HFFc6 (cell line): ENCODE measurements around the gene CDH20. TPM values are rescaled to one million over a fixed set of nuclear protein-coding genes. Genes with fewer than 3 reads are reported as not detected.
A peak's percentile ranks its signal among the peaks of the same experiment; 100 is the strongest.

ENCODE experiments used
- DNase-seq: peaks from one replicate; pipeline ENCODE4 v3.0.0-alpha.2; 2018
- H3K27ac Mint-ChIP-seq: 2 replicates; pipeline ENCODE4 v1.8.0; 2020; ENCODE audit warnings: mild to moderate bottlenecking, mixed read lengths
- H3K27me3 Mint-ChIP-seq: 2 replicates; pipeline ENCODE4 v1.8.0; 2021; ENCODE audit warnings: mild to moderate bottlenecking, moderate library complexity, mixed read lengths; ENCODE audit not compliant: insufficient read depth
- H3K36me3 Mint-ChIP-seq: 2 replicates; pipeline ENCODE4 v1.8.0; 2021; ENCODE audit warnings: low read depth, mixed read lengths
- H3K4me1 Mint-ChIP-seq: 2 replicates; pipeline ENCODE4 v1.8.0; 2020; ENCODE audit warnings: low read depth, mixed read lengths
- H3K4me3 Mint-ChIP-seq: 2 replicates; pipeline ENCODE4 v1.8.0; 2020; ENCODE audit warnings: mild to moderate bottlenecking, moderate library complexity, mixed read lengths
- H3K9me3 Mint-ChIP-seq: 2 replicates; pipeline ENCODE4 v1.8.0; 2020; ENCODE audit warnings: mild to moderate bottlenecking, mixed read lengths
- total RNA-seq, 6 experiments: library from RNA; stranded (reverse); fragmentation: NEBNext Ultra II Directional; extraction: Animal tissue kit (Norgen Biotek cat#: 25700); gene quantifications; 2 replicates in 1 of 6; 3 replicates in 5 of 6; pipeline ENCODE4 v1.2.3, GENCODE V29; 2021
- TF ChIP-seq, protein P1 (sequence below): fragments of 200-600 bp; sonication (generic); IDR thresholded peaks from 2 replicates; pipeline ENCODE4 v1.5.0; 2021; ENCODE audit warnings: antibody characterized with exemption, mild to moderate bottlenecking

Gene CDH20
- total RNA-seq, 6 experiments from 2014 or later: not detected

DNA sequence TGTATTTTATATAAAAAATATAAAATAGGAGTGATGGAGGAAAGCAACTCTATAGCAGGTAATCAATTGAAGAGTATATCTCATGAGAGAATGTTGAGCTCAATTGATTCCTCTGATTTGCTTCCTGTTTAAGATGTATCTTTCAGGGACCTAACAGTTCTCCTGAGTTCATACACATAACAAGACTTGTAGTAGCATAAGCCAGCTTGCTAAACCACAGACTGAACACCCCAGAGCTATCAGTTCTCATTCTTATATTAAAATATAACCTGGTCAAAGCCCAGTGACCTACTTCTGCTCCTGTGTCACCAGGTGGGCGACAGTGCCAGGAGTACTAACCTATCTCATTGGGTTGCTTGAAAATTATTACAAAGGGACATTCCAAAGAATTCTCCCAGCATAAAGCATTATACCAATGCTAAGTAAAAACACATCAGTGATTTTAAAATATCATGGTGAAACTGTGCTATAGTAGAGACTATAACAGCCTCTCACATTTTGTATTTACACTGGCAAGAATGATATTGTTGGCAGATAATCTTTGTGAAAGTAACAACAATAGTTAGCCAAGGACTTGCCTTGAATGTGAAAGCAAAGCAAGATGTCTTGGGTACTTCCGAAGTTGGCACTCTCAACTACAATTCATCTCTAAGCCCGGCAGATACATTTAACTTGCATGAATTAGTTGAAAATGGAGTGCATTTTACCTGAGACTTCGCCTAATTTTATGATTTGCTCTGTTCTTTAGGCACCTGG lies 40.8 kb upstream of the CDH20 start:
- no peak overlapping the region for H3K27ac Mint-ChIP-seq
- H3K4me1 Mint-ChIP-seq: no peaks in the 10 kb centered on the region
- no peaks in the 10 kb centered on the region for H3K9me3 Mint-ChIP-seq
- no peaks in the 10 kb centered on the region for H3K36me3 Mint-ChIP-seq
- H3K27me3 Mint-ChIP-seq: no peaks in the 10 kb centered on the region; the same call in 1 of the 2 replicates
- TF ChIP-seq, protein P1, sequence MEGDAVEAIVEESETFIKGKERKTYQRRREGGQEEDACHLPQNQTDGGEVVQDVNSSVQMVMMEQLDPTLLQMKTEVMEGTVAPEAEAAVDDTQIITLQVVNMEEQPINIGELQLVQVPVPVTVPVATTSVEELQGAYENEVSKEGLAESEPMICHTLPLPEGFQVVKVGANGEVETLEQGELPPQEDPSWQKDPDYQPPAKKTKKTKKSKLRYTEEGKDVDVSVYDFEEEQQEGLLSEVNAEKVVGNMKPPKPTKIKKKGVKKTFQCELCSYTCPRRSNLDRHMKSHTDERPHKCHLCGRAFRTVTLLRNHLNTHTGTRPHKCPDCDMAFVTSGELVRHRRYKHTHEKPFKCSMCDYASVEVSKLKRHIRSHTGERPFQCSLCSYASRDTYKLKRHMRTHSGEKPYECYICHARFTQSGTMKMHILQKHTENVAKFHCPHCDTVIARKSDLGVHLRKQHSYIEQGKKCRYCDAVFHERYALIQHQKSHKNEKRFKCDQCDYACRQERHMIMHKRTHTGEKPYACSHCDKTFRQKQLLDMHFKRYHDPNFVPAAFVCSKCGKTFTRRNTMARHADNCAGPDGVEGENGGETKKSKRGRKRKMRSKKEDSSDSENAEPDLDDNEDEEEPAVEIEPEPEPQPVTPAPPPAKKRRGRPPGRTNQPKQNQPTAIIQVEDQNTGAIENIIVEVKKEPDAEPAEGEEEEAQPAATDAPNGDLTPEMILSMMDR: no peak
- DNase-seq: no peak
- no peak overlapping the region for H3K4me3 Mint-ChIP-seq

DNA sequence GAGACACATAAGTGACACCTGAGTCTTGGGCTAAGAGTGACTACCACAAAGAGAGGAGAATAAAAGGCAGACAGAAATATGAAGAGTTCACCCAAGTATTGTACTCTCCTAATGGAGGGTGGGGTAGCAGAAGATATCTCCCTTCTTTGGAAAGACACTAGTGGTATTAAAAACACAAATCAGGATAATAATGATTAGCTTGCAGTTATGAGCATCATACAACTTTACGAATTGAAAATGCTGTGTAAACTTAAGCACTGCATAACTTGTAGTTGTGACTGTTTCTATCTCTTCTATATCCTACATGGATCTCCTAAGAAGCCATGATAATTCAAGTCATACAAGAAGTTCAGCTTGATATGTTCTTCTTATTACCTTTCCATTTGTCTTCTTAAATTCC lies 38.1 kb upstream of the CDH20 start:
- Mint-ChIP-seq H3K9me3 (no peaks in the 10 kb centered on the region), H3K4me1 (no peaks in the 10 kb centered on the region), H3K27me3 (no peaks in the 10 kb centered on the region; the same call in 1 of the 2 replicates), H3K27ac (no peak overlapping the region), H3K36me3 (no peaks in the 10 kb centered on the region), H3K4me3 (no peak overlapping the region)
- TF ChIP-seq, protein P1: no peak
- DNase-seq: no peak

DNA sequence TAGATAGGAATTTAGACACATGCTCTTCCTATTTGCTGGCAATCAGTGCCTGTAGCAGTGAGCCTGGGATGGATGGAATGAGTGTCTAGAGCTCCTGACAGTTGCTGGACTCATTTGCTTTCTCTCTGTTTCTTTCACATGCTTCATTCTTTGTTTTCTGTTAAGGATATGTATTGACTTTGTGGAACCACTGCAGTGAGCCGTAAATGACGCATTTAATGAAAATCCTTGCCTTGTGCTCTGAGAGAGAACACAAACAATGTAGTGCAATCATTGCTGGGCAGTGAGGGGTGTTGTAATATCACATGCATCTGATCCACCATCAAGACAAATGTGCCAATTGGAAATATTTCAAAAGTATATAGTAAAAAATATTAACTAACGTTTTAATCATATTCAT lies 25.2 kb upstream of the CDH20 start:
- DNase-seq: no peak
- H3K27me3 Mint-ChIP-seq: peaks cover 2% of the 10 kb centered on the region; the same call in 1 of the 2 replicates
- H3K9me3 Mint-ChIP-seq: no peaks in the 10 kb centered on the region
- TF ChIP-seq, protein P1: no peak
- H3K36me3 Mint-ChIP-seq: no peaks in the 10 kb centered on the region
- H3K27ac Mint-ChIP-seq: no peak overlapping the region
- no peaks in the 10 kb centered on the region for H3K4me1 Mint-ChIP-seq
- no peak overlapping the region for H3K4me3 Mint-ChIP-seq

- no peak for DNase-seq
- no peaks in the 10 kb centered on the region for H3K36me3 Mint-ChIP-seq
Observed at GRCh38 chr18:61308795-61309393, 24.3 kb upstream of the CDH20 start.

GRCh38 chr18:61322265-61322873 lies 10.9 kb upstream of the CDH20 start:
- Mint-ChIP-seq H3K36me3 (no peaks in the 10 kb centered on the region), H3K9me3 (no peaks in the 10 kb centered on the region), H3K4me3 (no peak overlapping the region), H3K27ac (no peak overlapping the region), H3K27me3 (peaks cover 3% of the 10 kb centered on the region), H3K4me1 (no peaks in the 10 kb centered on the region)
- DNase-seq: peak; percentile 52
- TF ChIP-seq, protein P1: peak; percentile 94

More at GRCh38 chr18:61308795-61309393, 24.3 kb upstream of the CDH20 start:
- Mint-ChIP-seq H3K4me3 (no peak overlapping the region), H3K27ac (no peak overlapping the region), H3K9me3 (no peaks in the 10 kb centered on the region), H3K4me1 (no peaks in the 10 kb centered on the region), H3K27me3 (peaks cover 2% of the 10 kb centered on the region; the same call in 1 of the 2 replicates)
- TF ChIP-seq, protein P1: no peak
